SU-DHL-6 (cell line): ENCODE results near the gene RBFA.

Experiments
- H2AFZ ChIP-seq: fragments of 200-600 bp; sonication (generic); 2 replicates; pipeline ENCODE4 v1.6.1; 2014; ENCODE audit warnings: low read depth, mild to moderate bottlenecking, moderate library complexity, mixed read lengths, antibody characterized with exemption, low read length; ENCODE audit not compliant: severe bottlenecking
- H3F3A ChIP-seq: fragments of 200-600 bp; shearing (Covaris generic); 2 replicates; pipeline ENCODE4 v1.6.0; 2016; ENCODE audit warnings: antibody characterized with exemption, mild to moderate bottlenecking; ENCODE audit not compliant: insufficient read depth
- H3K27ac ChIP-seq: fragments of 200-600 bp; sonication (generic); 2 replicates; pipeline ENCODE4 v1.5.1; 2016; ENCODE audit warnings: low read depth, mild to moderate bottlenecking, low read length, moderate library complexity, mixed read lengths
- H3K27me3 ChIP-seq: fragments of 200-600 bp; sonication (generic), shearing (Covaris generic); 2 replicates; pipeline ENCODE4 v1.6.0; 2014; ENCODE audit warnings: mild to moderate bottlenecking, low read length
- H3K36me3 ChIP-seq: fragments of 200-600 bp; sonication (generic); 2 replicates; pipeline ENCODE4 v1.6.1; 2014; ENCODE audit warnings: mild to moderate bottlenecking, low read length, mixed read lengths
- H3K4me2 ChIP-seq: fragments of 300-600, 200-600 bp; shearing (Covaris generic), sonication (generic); 2 replicates; pipeline ENCODE4 v1.6.0; 2014; ENCODE audit warnings: low read length, low read depth, mild to moderate bottlenecking; ENCODE audit not compliant: poor library complexity, severe bottlenecking
- H3K4me3 ChIP-seq: fragments of 200-600 bp; sonication (generic); 2 replicates; pipeline ENCODE4 v1.5.1; 2014; ENCODE audit warnings: antibody characterized with exemption, low read length, mild to moderate bottlenecking, mixed read lengths; ENCODE audit not compliant: insufficient read depth, poor library complexity, severe bottlenecking
- H3K79me2 ChIP-seq: fragments of 200-600 bp; sonication (generic); 2 replicates; pipeline ENCODE4 v1.6.1; 2014; ENCODE audit warnings: mild to moderate bottlenecking, low read length, moderate library complexity; ENCODE audit not compliant: insufficient read depth
- H3K9ac ChIP-seq: fragments of 200-600 bp; sonication (generic); 2 replicates; pipeline ENCODE4 v1.7.0; 2014; ENCODE audit warnings: mild to moderate bottlenecking, low read length
- H3K9me2 ChIP-seq: fragments of 200-600 bp; sonication (generic); replicated peaks from 2 replicates; pipeline ENCODE4 v1.6.1; 2014; ENCODE audit warnings: low read length; ENCODE audit not compliant: insufficient read depth
- H3K9me3 ChIP-seq: fragments of 200-600 bp; sonication (generic); 2 replicates; pipeline ENCODE4 v1.6.1; 2014; ENCODE audit warnings: low read length, mixed read lengths; ENCODE audit not compliant: insufficient read depth
- H4K20me1 ChIP-seq: fragments of 200-600 bp; sonication (generic); 2 replicates; pipeline ENCODE4 v1.6.1; 2014; ENCODE audit warnings: low read depth, mild to moderate bottlenecking, antibody characterized with exemption, low read length, moderate library complexity, mixed read lengths
- CTCF ChIP-seq: fragments of 200-600 bp; sonication (generic); IDR thresholded peaks from one replicate; pipeline ENCODE4 v1.5.1; 2017; ENCODE audit warnings: antibody characterized with exemption, mild to moderate bottlenecking, low read length, moderate library complexity; ENCODE audit not compliant: insufficient read depth, poor library complexity, severe bottlenecking
- EZH2phosphoT487 ChIP-seq: fragments of 200-600 bp; sonication (generic), shearing (Covaris generic); conservative IDR thresholded peaks from 2 replicates; pipeline ENCODE4 v1.6.1; 2018; ENCODE audit warnings: mild to moderate bottlenecking, antibody characterized with exemption, low read length, moderate library complexity, mixed read lengths

RBFA gene

GRCh38 chr18:80002468-80002867, 31.8 kb upstream of the RBFA start:
- Histone ChIP-seq H3F3A (no peaks in the 10 kb centered on the region), H3K4me3 (no peak overlapping the region), H3K27ac (no peak overlapping the region), H3K4me2 (no peak overlapping the region), H3K36me3 (no peaks in the 10 kb centered on the region), H3K79me2 (no peaks in the 10 kb centered on the region), H3K27me3 (no peaks in the 10 kb centered on the region), H2AFZ (no peak overlapping the region), H4K20me1 (no peaks in the 10 kb centered on the region), H3K9me2 (no peaks in the 10 kb centered on the region), H3K9ac (no peak overlapping the region), H3K9me3 (peaks cover 19% of the 10 kb centered on the region; the same call in 1 of the 2 replicates)
- TF ChIP-seq CTCF (no peak), EZH2phosphoT487 (no peak)

GRCh38 chr18:80004600-80005342, 29.5 kb upstream of the RBFA start:
- Histone ChIP-seq H3K27ac (no peak overlapping the region), H3K4me2 (no peak overlapping the region), H3K36me3 (no peaks in the 10 kb centered on the region), H3K4me3 (no peak overlapping the region), H2AFZ (no peak overlapping the region), H3K9me3 (peaks cover 18% of the 10 kb centered on the region; the same call in 1 of the 2 replicates), H3K9me2 (no peaks in the 10 kb centered on the region), H3K27me3 (no peaks in the 10 kb centered on the region), H3K9ac (no peak overlapping the region), H4K20me1 (no peaks in the 10 kb centered on the region), H3K79me2 (no peaks in the 10 kb centered on the region), H3F3A (no peaks in the 10 kb centered on the region)
- TF ChIP-seq EZH2phosphoT487 (no peak), CTCF (no peak)

GRCh38 chr18:80006724-80007123, 27.5 kb upstream of the RBFA start:
- Histone ChIP-seq H3K4me2 (no peak overlapping the region), H3F3A (no peaks in the 10 kb centered on the region), H3K9me2 (no peaks in the 10 kb centered on the region), H4K20me1 (no peaks in the 10 kb centered on the region), H3K27me3 (no peaks in the 10 kb centered on the region), H3K9ac (no peak overlapping the region), H3K9me3 (peaks cover 2% of the 10 kb centered on the region; the same call in 1 of the 2 replicates), H2AFZ (no peak overlapping the region), H3K36me3 (no peaks in the 10 kb centered on the region), H3K79me2 (no peaks in the 10 kb centered on the region), H3K27ac (no peak overlapping the region), H3K4me3 (no peak overlapping the region)
- TF ChIP-seq CTCF (no peak), EZH2phosphoT487 (no peak)
